ENCODE results near the gene MAN2A2. TPM values are rescaled to one million over a fixed set of nuclear protein-coding genes. Genes with fewer than 3 reads are reported as not detected.

The MAN2A2 gene
- total RNA-seq, 1 experiment from 2014 or later = 27.4 TPM

DNA sequence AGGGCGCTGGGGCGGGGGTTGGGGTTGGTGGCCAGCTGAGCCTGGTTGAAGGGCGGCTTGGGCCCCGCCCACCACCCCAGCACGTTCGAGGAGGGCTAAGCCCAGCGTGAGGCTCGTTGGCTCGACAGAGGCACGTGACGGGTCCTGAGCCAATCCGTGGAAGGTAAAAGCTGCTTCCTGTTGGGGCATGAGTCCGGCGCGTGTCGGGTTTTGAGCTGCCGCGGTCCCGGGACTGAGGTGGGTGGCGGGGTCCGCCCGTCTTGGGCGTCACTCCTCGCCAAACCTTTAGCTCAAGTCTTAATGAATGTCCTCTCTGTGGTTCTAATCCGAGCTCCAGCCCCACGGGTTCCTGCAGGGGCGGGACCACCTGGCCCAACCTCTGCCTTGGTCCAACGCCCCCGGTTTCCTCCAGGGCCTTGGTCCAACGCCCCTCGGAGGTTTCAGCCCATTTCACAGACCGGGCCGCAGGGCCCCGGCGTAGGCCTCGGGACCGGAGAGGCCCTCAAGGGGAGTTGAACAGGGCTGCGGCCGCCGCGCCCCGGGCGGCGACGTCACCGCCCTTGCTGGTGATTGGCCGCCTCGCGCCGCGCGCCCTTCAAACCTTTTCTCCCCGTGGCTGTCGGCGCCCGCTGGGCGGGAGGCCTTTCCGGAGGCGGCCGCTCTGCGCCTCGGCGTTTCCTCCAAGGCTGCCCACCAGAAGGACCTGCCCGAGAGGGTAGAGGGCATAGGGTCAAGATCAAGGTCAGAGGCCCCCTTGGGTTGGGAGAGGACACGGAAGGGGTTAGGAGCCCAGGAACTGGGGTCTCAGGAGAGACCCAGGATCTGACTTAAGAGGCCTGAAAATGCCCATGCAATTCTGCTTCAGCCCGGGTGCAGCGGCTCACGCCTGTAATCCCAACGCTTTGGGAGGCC is 51.9 kb downstream of the MAN2A2 start, which contains the start of gene RCCD1:
TSS of gene RCCD1 (plus strand) at position 173 of the 912 bp plus-strand sequence. CDS start 1,851 bp downstream, outside the sequence.
- H2BK5ac ChIP-seq (ENCODE audit: insufficient read length, low read length) = no peak within 1 kb of the TSS
- no peaks in the 10 kb centered on the region for H3K9me3 ChIP-seq (ENCODE audit: control insufficient read depth, low read depth, low read length)
- peaks cover 15% of the 10 kb centered on the region for H3K23me2 ChIP-seq (ENCODE audit: insufficient read length, low read depth, low read length, poor library complexity, severe bottlenecking)
- H2AK5ac ChIP-seq (ENCODE audit: insufficient read length, low read length) = no peak within 1 kb of the TSS
- H3K79me1 ChIP-seq (ENCODE audit: insufficient read depth, low read depth, low read length, poor library complexity, severe bottlenecking) = no peaks in the 10 kb centered on the region
- H4K20me1 ChIP-seq (ENCODE audit: control insufficient read depth, insufficient read depth, insufficient read length) = peaks cover 3% of the 10 kb centered on the region
- H3K9ac ChIP-seq (ENCODE audit: extremely low read depth, insufficient read length, low read length) = peak within 1 kb of the TSS; percentile 59
- peak within 1 kb of the TSS; percentile 91 for H2BK120ac ChIP-seq (ENCODE audit: low read depth, low read length, poor library complexity, severe bottlenecking)
- no peak within 1 kb of the TSS for H2BK15ac ChIP-seq (ENCODE audit: low read depth, low read length)
- no peak within 1 kb of the TSS for H3K27ac ChIP-seq (ENCODE audit: insufficient read length, low read depth, low read length)
- H3K56ac ChIP-seq (ENCODE audit: insufficient read length, low read depth, low read length) = no peak within 1 kb of the TSS
- TF ChIP-seq, protein P1, sequence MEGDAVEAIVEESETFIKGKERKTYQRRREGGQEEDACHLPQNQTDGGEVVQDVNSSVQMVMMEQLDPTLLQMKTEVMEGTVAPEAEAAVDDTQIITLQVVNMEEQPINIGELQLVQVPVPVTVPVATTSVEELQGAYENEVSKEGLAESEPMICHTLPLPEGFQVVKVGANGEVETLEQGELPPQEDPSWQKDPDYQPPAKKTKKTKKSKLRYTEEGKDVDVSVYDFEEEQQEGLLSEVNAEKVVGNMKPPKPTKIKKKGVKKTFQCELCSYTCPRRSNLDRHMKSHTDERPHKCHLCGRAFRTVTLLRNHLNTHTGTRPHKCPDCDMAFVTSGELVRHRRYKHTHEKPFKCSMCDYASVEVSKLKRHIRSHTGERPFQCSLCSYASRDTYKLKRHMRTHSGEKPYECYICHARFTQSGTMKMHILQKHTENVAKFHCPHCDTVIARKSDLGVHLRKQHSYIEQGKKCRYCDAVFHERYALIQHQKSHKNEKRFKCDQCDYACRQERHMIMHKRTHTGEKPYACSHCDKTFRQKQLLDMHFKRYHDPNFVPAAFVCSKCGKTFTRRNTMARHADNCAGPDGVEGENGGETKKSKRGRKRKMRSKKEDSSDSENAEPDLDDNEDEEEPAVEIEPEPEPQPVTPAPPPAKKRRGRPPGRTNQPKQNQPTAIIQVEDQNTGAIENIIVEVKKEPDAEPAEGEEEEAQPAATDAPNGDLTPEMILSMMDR (conservative IDR thresholded peaks at IDR 0.05) = no peak
- H2AFZ ChIP-seq (ENCODE audit: low read length) = no peak within 1 kb of the TSS
- H4K5ac ChIP-seq (ENCODE audit: insufficient read length, low read depth, low read length) = no peak within 1 kb of the TSS
- peak within 1 kb of the TSS; percentile 86 for H3K18ac ChIP-seq (ENCODE audit: insufficient read length, low read depth, low read length)
- H4K8ac ChIP-seq (replicated peaks; ENCODE audit: insufficient read length, low read depth, low read length) = no peak within 1 kb of the TSS
- Mint-ChIP-seq H3K4me1 (peaks cover 15 to 16% of the 10 kb centered on the region in 2 experiments), H3K4me3 (peak within 1 kb of the TSS; percentile 77 to 82), H3K27ac (peak within 1 kb of the TSS; percentile 80 to 96 (median 87); a peak in 6 of 7 replicates), H3K9me3 (no peaks in the 10 kb centered on the region), H3K36me3 (ENCODE audit: insufficient read depth in 1 of 3, low read depth in 3 of 3) (peaks cover 15 to 45% (median 44%) of the 10 kb centered on the region in 3 experiments; a peak in 6 of 7 replicates), H3K27me3 (ENCODE audit: low read depth) (no peaks in the 10 kb centered on the region)
- H4K91ac ChIP-seq (ENCODE audit: insufficient read length, low read depth, low read length) = no peak within 1 kb of the TSS
- no peak within 1 kb of the TSS for H3T11ph ChIP-seq (ENCODE audit: low read length)
- H3K4me2 ChIP-seq (ENCODE audit: insufficient read depth, insufficient read length, low read length) = peak within 1 kb of the TSS; percentile 41
- peaks cover 7% of the 10 kb centered on the region; the same call in 1 of the 2 replicates for H3K4me1 ChIP-seq (ENCODE audit: insufficient read depth, low read length)
- no peaks in the 10 kb centered on the region for H3K27me3 ChIP-seq (ENCODE audit: insufficient read depth, low read length)
- DNase-seq = peak; percentile 97
- WGBS (ENCODE audit: extremely low coverage, insufficient read length, low lambda C conversion rate) = no CpG with 5 or more reads among the region's 69 CpGs
- no peaks in the 10 kb centered on the region for H3K79me2 ChIP-seq (ENCODE audit: insufficient read depth, low read length)
- peak within 1 kb of the TSS; percentile 92 for H3K14ac ChIP-seq (ENCODE audit: insufficient read depth, low read length)
- H2BK12ac ChIP-seq (ENCODE audit: insufficient read length, low read depth, low read length) = no peak within 1 kb of the TSS
- H3K23ac ChIP-seq (ENCODE audit: insufficient read length, low read depth, low read length) = no peak within 1 kb of the TSS
- no peak within 1 kb of the TSS; the same call in 1 of the 2 replicates for H3K4ac ChIP-seq (ENCODE audit: low read depth, low read length)
- H2BK20ac ChIP-seq (ENCODE audit: low read depth, low read length, poor library complexity, severe bottlenecking) = no peak within 1 kb of the TSS

All from H9 (cell line).